HG03575 (cell line): ENCODE measurements around the gene TMEM231.
"Not testable (repeated sequence)": the region's sequence is repeated elsewhere in the genome, so short reads cannot be mapped to it uniquely, and the experiment has no call there.

ENCODE experiments used
- ATAC-seq: cut with Tn5 transposase; IDR thresholded peaks from one replicate; pipeline ENCODE4 v1.9.1; 2021; ENCODE audit not compliant: unreplicated experiment, insufficient number of reproducible peaks, low FRiP score; ENCODE audit errors: extremely low read depth

TMEM231 gene

DNA sequence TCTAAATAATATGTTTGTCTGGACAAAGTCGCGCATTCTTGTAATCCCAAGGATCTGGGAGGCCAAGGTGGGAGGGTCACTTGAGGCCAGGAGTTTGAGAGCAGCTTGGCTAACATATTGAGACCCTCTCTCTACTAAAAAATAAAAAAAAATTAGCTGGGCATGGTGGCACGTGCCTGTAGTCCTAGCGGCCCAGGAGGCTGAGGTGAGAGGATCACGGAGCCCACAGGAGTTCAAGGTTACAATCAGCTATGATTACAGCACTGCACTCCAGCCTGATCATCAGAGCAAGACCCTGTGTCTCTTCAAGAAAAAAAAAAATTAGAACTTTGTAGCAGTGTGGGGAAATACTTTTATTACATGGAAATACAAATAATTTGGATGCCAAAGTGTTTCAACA lies 54.7 kb downstream of the TMEM231 start:
- ATAC-seq = no peak

DNA sequence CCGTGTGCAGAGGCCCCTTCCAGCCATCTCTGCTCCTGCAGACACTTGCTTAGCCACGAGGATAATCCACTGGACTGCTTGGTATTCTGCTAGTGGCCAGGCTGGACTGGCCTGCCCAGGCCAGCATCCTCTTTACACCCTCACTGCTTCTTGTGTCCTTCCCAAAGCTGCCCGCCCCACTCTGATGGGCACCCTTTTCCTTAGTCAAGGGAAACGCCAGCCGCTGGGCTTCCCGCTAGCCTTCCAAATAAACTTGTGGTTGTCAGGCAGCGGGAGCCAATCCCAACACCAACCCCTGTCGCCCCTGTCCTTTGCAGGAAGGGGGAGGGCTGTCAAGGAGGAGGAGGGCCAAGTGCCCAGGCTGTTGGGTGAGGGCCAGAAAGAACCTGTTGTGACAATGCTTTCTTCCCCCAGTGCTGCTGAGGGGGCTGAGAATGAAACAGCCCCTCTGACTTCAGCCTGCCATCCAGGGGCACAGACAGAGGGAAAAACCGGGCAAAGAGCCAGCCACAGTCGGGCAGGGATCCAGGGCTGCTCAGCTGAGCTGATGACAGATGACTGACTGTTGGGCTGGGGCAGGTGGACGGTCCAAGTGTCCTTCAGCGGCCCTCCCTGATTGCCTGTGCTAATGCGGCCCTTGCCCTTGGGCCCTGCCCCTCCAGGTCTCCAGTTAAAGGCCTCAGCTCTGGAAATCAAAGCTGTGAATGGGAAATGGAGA lies 57.3 kb downstream of the TMEM231 start:
- not testable (repeated sequence) for ATAC-seq

DNA sequence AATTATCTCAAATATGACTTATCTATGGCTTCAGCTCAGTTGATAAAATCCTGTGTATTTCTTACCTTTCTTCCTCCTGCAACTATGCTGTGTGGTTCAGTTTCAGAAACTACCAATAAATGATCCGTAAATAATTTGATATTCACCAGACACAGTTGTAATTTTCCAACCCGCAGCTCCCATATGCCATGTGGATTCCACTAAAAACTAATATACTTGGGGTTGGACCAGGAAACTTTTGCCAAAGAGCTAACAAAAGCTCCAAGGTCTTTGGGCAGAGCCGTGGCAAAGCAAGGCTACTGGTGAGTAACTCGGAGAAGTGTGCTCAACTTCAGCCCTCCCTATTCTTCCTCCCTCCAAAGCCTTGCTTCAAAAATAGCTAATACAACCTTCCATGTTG lies 58.5 kb downstream of the TMEM231 start:
- no peak for ATAC-seq

GRCh38 chr16:75495076-75495674 lies 60.9 kb downstream of the TMEM231 start, which contains the start of gene CHST6:
TSS of gene CHST6 (minus strand) at chr16:75495441. CDS start at chr16:75479828, 15,613 bp downstream.
- ATAC-seq = no peak

- no peak for ATAC-seq
Measured at GRCh38 chr16:75494661-75495075, 61.4 kb downstream of the TMEM231 start.

DNA sequence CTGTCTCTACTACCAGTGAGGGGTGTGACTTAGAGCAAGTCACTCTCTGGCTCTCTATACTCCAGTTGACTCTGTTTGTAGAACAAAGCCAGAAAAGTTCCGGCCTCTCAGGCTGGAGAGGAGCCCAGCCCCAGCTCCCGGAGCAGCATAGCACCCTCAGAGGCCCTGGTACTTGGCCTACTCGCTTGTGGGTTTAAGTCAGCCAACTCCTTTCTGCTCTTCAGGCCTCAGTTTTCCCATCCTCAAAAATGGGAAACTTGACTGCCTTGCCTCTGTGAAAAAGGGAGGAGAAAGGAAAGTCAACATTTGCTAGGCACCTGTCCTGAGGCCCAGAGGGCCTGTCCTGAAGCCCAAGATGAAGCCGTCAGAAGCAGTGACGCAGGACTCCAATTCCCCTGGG lies 61.9 kb downstream of the TMEM231 start:
- ATAC-seq = no peak

DNA sequence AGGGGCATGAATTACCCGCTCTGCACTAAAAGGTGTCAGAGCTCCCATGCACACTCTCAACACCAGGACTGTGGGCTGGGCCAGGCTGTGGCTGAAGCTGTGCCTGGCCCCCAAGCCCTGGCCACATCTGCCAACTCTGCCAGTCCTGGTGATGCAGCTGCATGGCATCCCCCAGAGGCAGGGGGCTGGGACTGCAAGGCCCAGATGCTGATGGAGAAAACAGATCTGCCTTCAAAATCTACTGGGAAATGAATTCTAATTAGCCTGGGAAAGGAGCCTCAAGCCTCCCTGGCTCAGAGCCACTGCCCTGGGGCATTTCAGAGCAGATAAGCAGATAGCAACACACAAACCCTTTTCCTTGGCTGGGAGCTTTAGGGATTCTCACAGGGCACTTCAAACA lies 64.2 kb downstream of the TMEM231 start:
- no peak for ATAC-seq

- no peak for ATAC-seq
Measured at GRCh38 chr16:75488322-75488721, 67.7 kb downstream of the TMEM231 start.
